ENCODE measurements around the gene CDADC1. TPM values are rescaled to one million over a fixed set of nuclear protein-coding genes. Genes with fewer than 3 reads are reported as not detected.

CDADC1 gene
- total and polyA plus RNA-seq, 8 donors = 11.6 to 17.8 (median 14.8) TPM

DNA sequence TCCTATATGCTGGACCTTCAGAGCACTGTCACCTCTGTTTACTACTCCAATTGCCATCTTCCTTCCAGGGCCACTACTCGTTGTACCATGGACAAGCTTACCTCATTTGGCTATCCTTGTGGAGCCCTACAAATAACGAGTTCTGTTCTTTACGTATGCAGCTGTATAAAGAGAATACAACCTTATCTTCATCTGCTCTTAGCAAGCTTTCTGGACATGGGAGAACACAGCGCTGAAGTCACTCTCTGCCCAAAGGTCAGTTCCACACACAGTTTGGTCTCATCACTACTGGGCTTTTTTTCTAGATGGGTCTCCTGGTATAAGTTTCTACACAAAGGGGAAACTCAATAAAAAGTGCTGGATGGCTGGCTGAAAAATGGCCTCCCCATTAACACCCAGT, 88.9 kb downstream of the CDADC1 start:
- Histone ChIP-seq H3K9me3 (no peaks in the 10 kb centered on the region), H3K4me1 (no peaks in the 10 kb centered on the region), H3K36me3 (no peaks in the 10 kb centered on the region), H3K4me3 (no peak overlapping the region), H3K27me3 (no peaks in the 10 kb centered on the region), H3K27ac (no peak overlapping the region)
- TF ChIP-seq, protein P1, sequence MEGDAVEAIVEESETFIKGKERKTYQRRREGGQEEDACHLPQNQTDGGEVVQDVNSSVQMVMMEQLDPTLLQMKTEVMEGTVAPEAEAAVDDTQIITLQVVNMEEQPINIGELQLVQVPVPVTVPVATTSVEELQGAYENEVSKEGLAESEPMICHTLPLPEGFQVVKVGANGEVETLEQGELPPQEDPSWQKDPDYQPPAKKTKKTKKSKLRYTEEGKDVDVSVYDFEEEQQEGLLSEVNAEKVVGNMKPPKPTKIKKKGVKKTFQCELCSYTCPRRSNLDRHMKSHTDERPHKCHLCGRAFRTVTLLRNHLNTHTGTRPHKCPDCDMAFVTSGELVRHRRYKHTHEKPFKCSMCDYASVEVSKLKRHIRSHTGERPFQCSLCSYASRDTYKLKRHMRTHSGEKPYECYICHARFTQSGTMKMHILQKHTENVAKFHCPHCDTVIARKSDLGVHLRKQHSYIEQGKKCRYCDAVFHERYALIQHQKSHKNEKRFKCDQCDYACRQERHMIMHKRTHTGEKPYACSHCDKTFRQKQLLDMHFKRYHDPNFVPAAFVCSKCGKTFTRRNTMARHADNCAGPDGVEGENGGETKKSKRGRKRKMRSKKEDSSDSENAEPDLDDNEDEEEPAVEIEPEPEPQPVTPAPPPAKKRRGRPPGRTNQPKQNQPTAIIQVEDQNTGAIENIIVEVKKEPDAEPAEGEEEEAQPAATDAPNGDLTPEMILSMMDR (IDR thresholded peaks at IDR 0.05) = no peak
- DNase-seq (no peak), ATAC-seq (no peak)
- intact Hi-C loops (cut with DNase I) = no loop called here

DNA sequence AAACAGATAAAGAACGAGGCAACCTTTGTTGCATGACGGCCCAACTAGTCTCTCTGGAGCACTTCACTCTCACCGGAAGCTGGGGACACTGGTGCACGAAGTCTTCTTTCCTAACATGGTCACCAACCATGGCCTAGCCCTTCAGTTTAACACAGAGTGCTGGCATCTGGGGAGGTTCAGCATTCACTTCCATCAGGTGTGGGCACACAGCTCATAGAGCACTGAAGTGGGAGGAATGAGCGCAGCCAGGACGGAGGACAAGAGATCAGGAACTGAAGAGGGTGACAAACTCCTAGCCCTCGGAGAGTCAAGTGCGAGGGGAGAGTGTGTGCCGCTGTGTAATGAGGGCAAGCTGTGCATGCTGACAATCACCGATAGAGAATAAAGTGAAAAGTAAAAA, 92.4 kb downstream of the CDADC1 start:
- H3K4me3 ChIP-seq = no peak overlapping the region
- intact Hi-C loops (cut with DNase I) = no loop called here
- H3K36me3 ChIP-seq = no peaks in the 10 kb centered on the region
- DNase-seq = no peak
- H3K27ac ChIP-seq = no peak overlapping the region
- no peaks in the 10 kb centered on the region for H3K9me3 ChIP-seq
- TF ChIP-seq, protein P1 (IDR thresholded peaks at IDR 0.05) = no peak
- H3K27me3 ChIP-seq = no peaks in the 10 kb centered on the region
- no peaks in the 10 kb centered on the region for H3K4me1 ChIP-seq
- no peak for ATAC-seq

DNA sequence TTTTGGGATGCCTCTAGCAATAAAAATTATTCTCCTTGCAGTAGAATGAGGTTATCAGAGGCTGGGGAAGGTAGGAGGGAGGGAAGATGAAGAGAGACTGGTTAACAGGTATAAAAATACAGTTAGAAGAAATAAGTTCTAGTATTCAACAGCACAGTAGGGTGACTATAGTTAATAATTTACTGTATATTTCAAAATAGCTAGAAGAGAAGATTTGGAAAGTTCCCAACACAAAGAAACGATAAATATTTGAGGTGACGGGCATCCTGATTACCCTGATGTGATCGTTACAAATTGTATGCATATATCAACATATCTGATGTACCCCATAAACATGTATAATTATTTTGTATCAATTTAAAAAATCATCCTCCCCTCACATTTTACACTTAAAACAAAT, 93.8 kb downstream of the CDADC1 start:
- Histone ChIP-seq H3K4me1 (no peaks in the 10 kb centered on the region), H3K27ac (no peak overlapping the region), H3K9me3 (no peaks in the 10 kb centered on the region), H3K27me3 (no peaks in the 10 kb centered on the region), H3K36me3 (no peaks in the 10 kb centered on the region), H3K4me3 (no peak overlapping the region)
- intact Hi-C loops (cut with DNase I) = no loop called here
- DNase-seq (no peak), ATAC-seq (no peak)
- TF ChIP-seq, protein P1 (IDR thresholded peaks at IDR 0.05) = no peak

DNA sequence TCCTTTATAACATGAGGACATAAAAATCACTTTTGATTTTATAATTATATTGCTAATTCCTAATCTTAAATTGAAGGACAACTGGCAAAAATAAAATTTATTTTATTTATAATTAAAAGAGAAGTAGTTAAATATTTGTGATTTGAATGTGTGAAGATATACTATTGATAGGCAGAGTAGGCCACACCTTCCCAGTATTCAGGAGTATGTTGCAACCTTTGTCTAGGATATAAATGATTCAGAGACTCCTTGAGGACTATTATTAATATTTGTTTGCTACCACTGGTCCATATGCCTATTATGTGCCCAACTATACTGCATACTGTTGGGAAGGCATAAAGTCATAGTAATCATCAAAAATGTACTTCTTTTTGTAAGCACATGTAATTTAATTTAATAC, 94.2 kb downstream of the CDADC1 start:
- no peak for DNase-seq
- no peak for ATAC-seq
- Histone ChIP-seq H3K4me1 (no peaks in the 10 kb centered on the region), H3K36me3 (no peaks in the 10 kb centered on the region), H3K27me3 (no peaks in the 10 kb centered on the region), H3K27ac (no peak overlapping the region), H3K9me3 (no peaks in the 10 kb centered on the region), H3K4me3 (no peak overlapping the region)
- TF ChIP-seq, protein P1 (IDR thresholded peaks at IDR 0.05) = no peak
- intact Hi-C loops (cut with DNase I) = no loop called here

DNA sequence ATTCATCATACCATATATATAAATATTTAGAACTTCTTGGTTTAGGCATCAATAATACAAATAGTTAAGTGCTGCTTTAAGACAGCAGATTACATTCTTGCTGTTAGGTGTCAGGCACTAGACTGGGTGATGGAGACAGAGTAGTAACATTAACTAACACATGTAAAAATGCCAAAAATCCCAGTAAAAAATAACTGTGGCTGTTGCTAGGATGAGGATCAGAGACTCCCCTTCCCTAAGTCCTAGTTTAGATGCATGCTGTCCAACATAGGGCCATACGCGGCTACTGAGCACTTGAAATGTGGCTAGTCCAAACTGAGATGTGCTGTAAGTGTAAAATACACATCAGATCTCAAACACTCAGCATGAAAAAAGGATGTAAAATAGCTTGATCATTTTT, 94.7 kb downstream of the CDADC1 start:
- Histone ChIP-seq H3K27ac (no peak overlapping the region), H3K4me3 (no peak overlapping the region), H3K9me3 (no peaks in the 10 kb centered on the region), H3K36me3 (no peaks in the 10 kb centered on the region), H3K27me3 (no peaks in the 10 kb centered on the region), H3K4me1 (no peaks in the 10 kb centered on the region)
- DNase-seq = no peak
- no peak for ATAC-seq
- TF ChIP-seq, protein P1 (IDR thresholded peaks at IDR 0.05) = no peak
- intact Hi-C loops (cut with DNase I) = no loop called here

Other genes with a start within 250 kb of the CDADC1 start
- not detected for gene MLNR, start 27.6 kb upstream of the CDADC1 start, total RNA-seq
- under 1 TPM in 5 of 6 donors, not detected in 1; 0.13 to 0.31 (median 0.17) TPM for gene MLNR, start 27.6 kb upstream of the CDADC1 start, polyA plus RNA-seq (ENCODE audit: insufficient read length in 6 of 6)
- gene CAB39L, start 196.1 kb downstream of the CDADC1 start, total RNA-seq = 10 to 100 TPM in 1 of 2 donors, 1 to 10 TPM in 1; 8.6 to 12.8 TPM
- gene CAB39L, start 196.1 kb downstream of the CDADC1 start, polyA plus RNA-seq (ENCODE audit: insufficient read length in 6 of 6) = 10 to 100 TPM in 3 of 6 donors, 1 to 10 TPM in 3; 9.2 to 11.4 (median 10.1) TPM
- gene SETDB2, start 196.3 kb downstream of the CDADC1 start, total RNA-seq = 10 to 100 TPM; 11.4 to 14.0 TPM
- 10 to 100 TPM; 17.6 to 19.6 (median 18.9) TPM for gene SETDB2, start 196.3 kb downstream of the CDADC1 start, polyA plus RNA-seq (ENCODE audit: insufficient read length in 6 of 6)
- 10 to 100 TPM; 42.9 to 55.5 TPM for gene PHF11, start 248.0 kb downstream of the CDADC1 start, total RNA-seq
- gene PHF11, start 248.0 kb downstream of the CDADC1 start, polyA plus RNA-seq (ENCODE audit: insufficient read length in 6 of 6) = 10 to 100 TPM; 58.4 to 80.2 (median 71.5) TPM

All from left lung (tissue), 10 donors.